Stomach smooth muscle (tissue), 2 donors: ENCODE results near the gene QRSL1.

Experiments used
- H3K27ac ChIP-seq: one replicate; pipeline ENCODE4 v1.7.0; 2013; ENCODE audit warnings: mild to moderate bottlenecking, low read length, inconsistent platforms
- H3K27me3 ChIP-seq, 2 donors: one replicate each; pipeline ENCODE4 v1.7.0; 2013; ENCODE audit warnings: low read length in 2 of 2; ENCODE audit not compliant: insufficient read depth in 2 of 2, control insufficient read depth in 1 of 2
- H3K36me3 ChIP-seq, 2 donors: one replicate each; pipeline ENCODE4 v1.7.0; 2013; ENCODE audit warnings: low read length in 2 of 2; ENCODE audit not compliant: control insufficient read depth in 2 of 2, insufficient read depth in 2 of 2
- H3K4me1 ChIP-seq: one replicate; pipeline ENCODE4 v1.7.0; 2013; ENCODE audit warnings: low read length; ENCODE audit not compliant: control insufficient read depth, insufficient read depth
- H3K4me3 ChIP-seq, 2 donors: one replicate each; pipeline ENCODE4 v1.7.0; 2013; ENCODE audit warnings: low read length in 2 of 2
- H3K9ac ChIP-seq, 2 donors: one replicate each; pipeline ENCODE4 v1.7.0; 2013; ENCODE audit warnings: low read length in 2 of 2, mild to moderate bottlenecking in 1 of 2
- H3K9me3 ChIP-seq, 2 donors: one replicate each; pipeline ENCODE4 v1.7.0; 2013; ENCODE audit warnings: low read length in 2 of 2; ENCODE audit not compliant: control insufficient read depth in 2 of 2
- donor health status: healthy.
- donor health status: Pancreatic carcinoma.

The QRSL1 gene

GRCh38 chr6:106702046-106702445 lies 72.7 kb downstream of the QRSL1 start:
- Histone ChIP-seq H3K27me3 (peaks cover 0 to 2% of the 10 kb centered on the region in 2 donors), H3K4me1 (no peaks in the 10 kb centered on the region), H3K4me3 (no peak overlapping the region), H3K9ac (no peak overlapping the region), H3K27ac (no peak overlapping the region), H3K36me3 (no peaks in the 10 kb centered on the region), H3K9me3 (no peaks in the 10 kb centered on the region)

DNA sequence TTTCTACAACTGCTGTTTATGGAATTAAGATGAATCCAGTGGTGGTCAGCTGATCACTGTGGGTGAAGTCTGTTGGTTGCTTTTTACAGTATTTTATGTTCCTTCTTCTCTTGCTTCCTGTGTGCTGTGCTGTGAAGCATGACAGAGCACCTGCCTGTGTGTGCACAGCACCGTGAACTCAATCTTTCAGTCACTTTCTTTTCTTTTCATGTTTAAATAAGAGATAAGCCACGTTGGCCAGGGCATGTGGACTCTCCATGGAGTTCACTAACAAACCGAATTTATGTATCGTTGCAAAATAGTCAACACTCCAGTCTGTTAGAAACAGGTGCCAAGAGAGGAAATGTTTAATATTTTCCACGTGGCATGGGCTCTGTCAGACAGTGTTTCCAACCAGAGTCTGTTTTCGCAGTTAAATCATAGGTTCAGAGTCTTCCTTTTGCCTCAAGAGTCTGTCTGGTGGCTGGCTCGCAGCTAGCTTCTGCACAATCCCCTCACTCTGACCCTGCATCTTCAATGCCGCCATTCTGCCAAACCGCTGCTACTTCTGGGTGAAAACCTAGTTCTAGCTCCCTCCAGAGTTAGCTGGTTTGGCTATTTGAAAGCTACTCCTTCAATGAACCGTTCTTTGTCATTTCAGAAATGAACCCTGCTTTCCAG lies 73.2 kb downstream of the QRSL1 start:
- H3K27me3 ChIP-seq: peaks cover 0 to 2% of the 10 kb centered on the region in 2 donors
- H3K4me1 ChIP-seq: no peaks in the 10 kb centered on the region
- H3K27ac ChIP-seq: no peak overlapping the region
- no peak overlapping the region for H3K4me3 ChIP-seq
- no peaks in the 10 kb centered on the region for H3K36me3 ChIP-seq
- H3K9ac ChIP-seq: no peak overlapping the region
- no peaks in the 10 kb centered on the region for H3K9me3 ChIP-seq

GRCh38 chr6:106704327-106704726 lies 74.9 kb downstream of the QRSL1 start:
- H3K9me3 ChIP-seq: no peaks in the 10 kb centered on the region
- no peak overlapping the region for H3K9ac ChIP-seq
- no peak overlapping the region for H3K27ac ChIP-seq
- no peaks in the 10 kb centered on the region for H3K4me1 ChIP-seq
- peaks cover 0 to 2% of the 10 kb centered on the region in 2 donors for H3K27me3 ChIP-seq
- H3K4me3 ChIP-seq: no peak overlapping the region
- H3K36me3 ChIP-seq: no peaks in the 10 kb centered on the region

DNA sequence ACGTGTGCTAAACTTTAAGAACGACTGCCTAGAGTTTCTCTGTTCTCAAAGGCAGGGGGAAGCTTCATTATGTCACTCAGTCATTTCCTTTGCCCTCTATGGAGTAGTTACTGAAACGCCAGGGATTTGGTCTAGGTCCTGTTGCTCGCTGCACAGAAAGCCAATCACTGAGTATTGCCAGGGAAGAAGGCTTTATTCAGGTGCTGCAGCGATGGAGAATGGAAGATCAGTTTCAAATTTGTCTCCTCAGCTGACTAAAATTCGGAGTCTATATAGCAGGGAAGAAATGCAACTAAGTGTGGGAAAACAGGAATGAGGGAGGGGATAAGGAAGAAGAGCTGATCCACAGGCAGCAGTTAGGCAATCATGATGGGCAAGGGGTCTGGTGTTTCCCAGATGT lies 75.8 kb downstream of the QRSL1 start:
- H3K9ac ChIP-seq: no peak overlapping the region
- no peaks in the 10 kb centered on the region for H3K9me3 ChIP-seq
- H3K4me3 ChIP-seq: no peak overlapping the region
- peaks cover 0 to 2% of the 10 kb centered on the region in 2 donors for H3K27me3 ChIP-seq
- no peak overlapping the region for H3K27ac ChIP-seq
- no peaks in the 10 kb centered on the region for H3K36me3 ChIP-seq
- no peaks in the 10 kb centered on the region for H3K4me1 ChIP-seq

GRCh38 chr6:106710580-106710979 lies 81.2 kb downstream of the QRSL1 start:
- Histone ChIP-seq H3K36me3 (no peaks in the 10 kb centered on the region), H3K4me1 (no peaks in the 10 kb centered on the region), H3K9ac (no peak overlapping the region), H3K27ac (no peak overlapping the region), H3K27me3 (no peaks in the 10 kb centered on the region), H3K9me3 (no peaks in the 10 kb centered on the region), H3K4me3 (no peak overlapping the region)

- Histone ChIP-seq H3K9me3 (no peaks in the 10 kb centered on the region), H3K4me3 (no peak overlapping the region), H3K27me3 (no peaks in the 10 kb centered on the region)
Measured at GRCh38 chr6:106714281-106714680, 84.9 kb downstream of the QRSL1 start.

GRCh38 chr6:106715922-106716321 lies 86.5 kb downstream of the QRSL1 start:
- no peaks in the 10 kb centered on the region for H3K27me3 ChIP-seq
- H3K9me3 ChIP-seq: no peaks in the 10 kb centered on the region
- no peaks in the 10 kb centered on the region for H3K4me1 ChIP-seq
- H3K27ac ChIP-seq: no peak overlapping the region
- no peaks in the 10 kb centered on the region for H3K36me3 ChIP-seq
- H3K4me3 ChIP-seq: no peak overlapping the region
- H3K9ac ChIP-seq: no peak overlapping the region

More at GRCh38 chr6:106714281-106714680, 84.9 kb downstream of the QRSL1 start:
- H3K27ac ChIP-seq: no peak overlapping the region
- no peak overlapping the region for H3K9ac ChIP-seq
- no peaks in the 10 kb centered on the region for H3K4me1 ChIP-seq
- no peaks in the 10 kb centered on the region for H3K36me3 ChIP-seq

- Histone ChIP-seq H3K27ac (no peak overlapping the region), H3K27me3 (no peaks in the 10 kb centered on the region), H3K4me1 (no peaks in the 10 kb centered on the region), H3K36me3 (no peaks in the 10 kb centered on the region), H3K4me3 (no peak overlapping the region), H3K9me3 (no peaks in the 10 kb centered on the region), H3K9ac (no peak overlapping the region)
Measured at GRCh38 chr6:106716966-106717365, 87.6 kb downstream of the QRSL1 start.
